K562 (cell line): ENCODE data around the gene EHMT2. TPM values are rescaled to one million over a fixed set of nuclear protein-coding genes. Genes with fewer than 3 reads are reported as not detected.
A peak's percentile ranks its signal among the peaks of the same experiment; 100 is the strongest.

Source experiments
- C11orf30 ChIP-seq: fragments of 450-650 bp; IDR thresholded peaks from 2 replicates; pipeline ENCODE4 v1.6.1; 2016; ENCODE audit warnings: low read depth, mild to moderate bottlenecking
- CBFA2T2 ChIP-seq: fragments of 450-650 bp; conservative IDR thresholded peaks from 2 replicates; pipeline ENCODE4 v1.6.1; 2017; ENCODE audit warnings: mild to moderate bottlenecking
- ESRRB ChIP-seq: fragments of 250-450 bp; sonication (Bioruptor Pico); IDR thresholded peaks from 2 replicates; pipeline ENCODE4 v1.5.0; 2020; ENCODE audit warnings: mild to moderate bottlenecking, moderate library complexity, borderline replicate concordance
- FUS ChIP-seq: fragments of 200-400 bp; formaldehyde crosslinking; optimal IDR thresholded peaks from 2 replicates; pipeline ENCODE3; 2017; ENCODE audit warnings: low read depth, low read length
- GATAD2A ChIP-seq: fragments of 450-650 bp; IDR thresholded peaks from 2 replicates; pipeline ENCODE4 v1.6.1; 2017
- HEY1 ChIP-seq: fragments of 250-450 bp; sonication (Bioruptor Pico); IDR thresholded peaks from 2 replicates; pipeline ENCODE4 v1.5.0; 2020; ENCODE audit warnings: mild to moderate bottlenecking, moderate library complexity, borderline replicate concordance
- KAT2B ChIP-seq: IDR thresholded peaks from one replicate; pipeline ENCODE4 v1.6.1; 2012; ENCODE audit warnings: low read depth, mild to moderate bottlenecking, control low read depth, inconsistent platforms, low read length, moderate library complexity
- MYBL2 ChIP-seq, 2 experiments: fragments of 450-650 bp in 1 of 2; sonication (generic) in 1 of 2; formaldehyde crosslinking in 1 of 2; IDR thresholded peaks; 2 replicates each; pipeline versions ENCODE4 v1.6.1 to v1.8.1; 2017 to 2022; ENCODE audit warnings: borderline replicate concordance in 1 of 2, inconsistent platforms in 1 of 2, low read depth in 1 of 2, mild to moderate bottlenecking in 1 of 2, missing genetic modification reagents in 1 of 2, moderate library complexity in 1 of 2
- PCBP1 ChIP-seq: fragments of 200-400 bp; formaldehyde crosslinking; IDR thresholded peaks from 2 replicates; pipeline ENCODE4 v1.6.1; 2018; ENCODE audit warnings: mild to moderate bottlenecking, low read depth, low read length; ENCODE audit not compliant: poor library complexity, severe bottlenecking
- PHTF2 ChIP-seq: fragments of 250-450 bp; sonication (Bioruptor Pico); IDR thresholded peaks from 2 replicates; pipeline ENCODE4 v1.5.0; 2021; ENCODE audit warnings: mild to moderate bottlenecking
- SMAD1 ChIP-seq: fragments of 150-350 bp; IDR thresholded peaks from 2 replicates; pipeline ENCODE4 v1.6.1; 2014; ENCODE audit warnings: low read length, low read depth; ENCODE audit not compliant: partially characterized antibody
- SMAD4 ChIP-seq: fragments of 250-450 bp; sonication (Bioruptor Pico); conservative IDR thresholded peaks from 2 replicates; pipeline ENCODE4 v1.8.0; 2021; ENCODE audit warnings: inconsistent platforms, mild to moderate bottlenecking, moderate library complexity
- TAL1 ChIP-seq: fragments of 450-650 bp; IDR thresholded peaks from 2 replicates; pipeline ENCODE4 v1.6.1; 2016; ENCODE audit warnings: mild to moderate bottlenecking
- TCF7L2 ChIP-seq: fragments of 150-350 bp; IDR thresholded peaks from 2 replicates; pipeline ENCODE4 v1.6.1; 2016; ENCODE audit warnings: low read depth, mild to moderate bottlenecking, low read length, moderate library complexity
- TEAD1 ChIP-seq, 2 experiments: fragments of 450-650 bp in 1 of 2; sonication (generic) in 1 of 2; formaldehyde crosslinking; IDR thresholded peaks; 2 replicates each; pipeline versions ENCODE4 v1.4.0 to v1.8.0; 2020 to 2022; ENCODE audit warnings: mild to moderate bottlenecking in 2 of 2, missing genetic modification reagents in 1 of 2
- XRCC3 ChIP-seq: fragments of 450-650 bp; IDR thresholded peaks from 2 replicates; pipeline ENCODE4 v1.6.1; 2017; ENCODE audit warnings: mild to moderate bottlenecking, moderate library complexity
- ZC3H11A ChIP-seq: IDR thresholded peaks from 2 replicates; pipeline ENCODE4 v1.6.1; 2012; ENCODE audit warnings: low read depth, low read length, improper control_type of control experiment
- ZNF174 ChIP-seq: fragments of 250-450 bp; sonication (Bioruptor Pico); IDR thresholded peaks from 2 replicates; pipeline ENCODE4 v1.4.0; 2020; ENCODE audit warnings: mild to moderate bottlenecking
- ZNF184 ChIP-seq: sonication (generic); formaldehyde crosslinking; IDR thresholded peaks from 2 replicates; pipeline ENCODE4 v1.5.0; 2020; ENCODE audit warnings: missing genetic modification reagents
- ZNF274 ChIP-seq: IDR thresholded peaks from 2 replicates; pipeline ENCODE4 v1.6.1; 2011; ENCODE audit warnings: low read depth, mild to moderate bottlenecking, low read length, moderate library complexity, borderline replicate concordance
- ZNF282 ChIP-seq: sonication (generic); formaldehyde crosslinking; IDR thresholded peaks from 2 replicates; pipeline ENCODE4 v1.8.1; 2023; ENCODE audit warnings: missing genetic modification reagents
- ZNF764 ChIP-seq: fragments of 250-450 bp; sonication (Bioruptor Pico); IDR thresholded peaks from 2 replicates; pipeline ENCODE4 v1.4.0; 2020; ENCODE audit warnings: low read depth, mild to moderate bottlenecking, moderate library complexity
- ZNF830 ChIP-seq: fragments of 250-450 bp; sonication (Bioruptor Pico); IDR thresholded peaks from 2 replicates; pipeline ENCODE4 v1.5.0; 2021; ENCODE audit warnings: mild to moderate bottlenecking
- polyA plus RNA-seq, 8 experiments: library from polyadenylated mRNA; depleted of rRNA in 4 of 8; stranded (reverse) in 5 of 8; unstranded in 3 of 8; fragments of >200 nt; fragmentation: Nextera tagmentation in 2 of 8; fragmentation: Illumina TruSeq in 1 of 8; extraction: Ambion mirVana in 2 of 8; extraction: Trizol in 1 of 8; gene quantifications; 2 replicates each; pipeline versions ENCODE4 v1.2.1 to v1.2.3, GENCODE V29; 2011 to 2014; ENCODE audit warnings: inconsistent platforms in 1 of 8, missing spikeins in 1 of 8
- total RNA-seq, 7 experiments: library from RNA; depleted of rRNA in 6 of 7; stranded (reverse); fragments of >200 nt in 6 of 7; fragmentation: Illumina TruSeq in 2 of 7; extraction: Trizol in 2 of 7; gene quantifications; 2 replicates each; pipeline versions ENCODE4 v1.2.1 to v1.2.3, GENCODE V29; 2011 to 2021; ENCODE audit warnings: low replicate concordance in 1 of 7
- TF ChIP-seq, protein P1 (sequence below): fragments of 450-650 bp; IDR thresholded peaks from 2 replicates; pipeline ENCODE4 v1.6.1; 2016; ENCODE audit warnings: mild to moderate bottlenecking
- TF ChIP-seq, protein P2 (sequence below): fragments of 250-450 bp; sonication (Bioruptor Pico); IDR thresholded peaks from 2 replicates; pipeline ENCODE4 v1.8.0; 2022; ENCODE audit warnings: inconsistent platforms, mild to moderate bottlenecking, moderate library complexity, borderline replicate concordance

EHMT2 gene
- total and polyA plus RNA-seq, 9 of the 15 experiments (the other 6 are each of a cell fraction or from before 2014, with no cell fraction given) = 2.1 to 63.8 (median 38.5) TPM

DNA sequence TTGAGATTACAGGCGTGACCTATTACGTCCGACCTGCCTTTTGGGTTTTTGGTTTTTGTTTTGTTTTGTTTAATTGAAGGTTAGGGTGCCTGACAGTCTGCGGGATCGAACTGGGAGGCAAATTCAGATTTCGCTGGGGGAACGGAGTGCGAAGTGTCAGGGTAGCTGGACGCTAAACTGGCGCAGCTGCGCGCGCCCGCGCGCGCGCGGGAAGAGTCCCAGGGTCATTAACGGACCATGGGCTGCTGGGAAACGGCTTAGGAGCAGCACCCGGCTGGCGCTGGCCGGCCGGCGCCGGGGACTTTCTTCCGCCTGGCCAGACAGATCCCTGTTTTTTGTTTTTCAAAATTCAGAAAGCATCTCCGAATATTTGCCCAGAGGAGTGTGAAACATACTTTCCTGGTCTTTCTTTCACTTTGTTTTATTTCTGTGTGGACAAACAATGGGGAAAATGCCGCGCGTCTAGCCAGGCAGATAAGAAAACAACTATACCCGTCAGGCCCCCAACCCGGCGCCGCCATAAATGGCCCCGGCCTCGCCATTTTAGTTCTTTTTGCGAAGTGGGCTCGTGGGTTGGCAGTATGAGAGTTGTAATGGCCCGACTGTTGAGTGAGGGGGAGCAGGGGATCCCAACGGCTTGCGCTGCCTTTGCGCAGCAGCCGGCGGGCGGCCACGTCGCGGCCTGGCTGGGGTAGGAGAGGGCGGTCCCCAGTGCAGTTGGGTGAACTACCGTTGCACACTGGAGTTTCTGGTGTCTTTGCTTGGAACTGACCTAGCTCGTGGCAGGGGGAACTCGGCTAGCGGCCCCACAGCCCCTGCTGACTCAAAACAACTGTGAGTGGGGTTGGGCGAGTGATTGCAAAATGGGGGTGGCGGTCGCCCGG lies 62.9 kb downstream of the EHMT2 start (continued):
- TF ChIP-seq, protein P1, sequence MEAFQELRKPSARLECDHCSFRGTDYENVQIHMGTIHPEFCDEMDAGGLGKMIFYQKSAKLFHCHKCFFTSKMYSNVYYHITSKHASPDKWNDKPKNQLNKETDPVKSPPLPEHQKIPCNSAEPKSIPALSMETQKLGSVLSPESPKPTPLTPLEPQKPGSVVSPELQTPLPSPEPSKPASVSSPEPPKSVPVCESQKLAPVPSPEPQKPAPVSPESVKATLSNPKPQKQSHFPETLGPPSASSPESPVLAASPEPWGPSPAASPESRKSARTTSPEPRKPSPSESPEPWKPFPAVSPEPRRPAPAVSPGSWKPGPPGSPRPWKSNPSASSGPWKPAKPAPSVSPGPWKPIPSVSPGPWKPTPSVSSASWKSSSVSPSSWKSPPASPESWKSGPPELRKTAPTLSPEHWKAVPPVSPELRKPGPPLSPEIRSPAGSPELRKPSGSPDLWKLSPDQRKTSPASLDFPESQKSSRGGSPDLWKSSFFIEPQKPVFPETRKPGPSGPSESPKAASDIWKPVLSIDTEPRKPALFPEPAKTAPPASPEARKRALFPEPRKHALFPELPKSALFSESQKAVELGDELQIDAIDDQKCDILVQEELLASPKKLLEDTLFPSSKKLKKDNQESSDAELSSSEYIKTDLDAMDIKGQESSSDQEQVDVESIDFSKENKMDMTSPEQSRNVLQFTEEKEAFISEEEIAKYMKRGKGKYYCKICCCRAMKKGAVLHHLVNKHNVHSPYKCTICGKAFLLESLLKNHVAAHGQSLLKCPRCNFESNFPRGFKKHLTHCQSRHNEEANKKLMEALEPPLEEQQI = no peak
- TF ChIP-seq, protein P2, sequence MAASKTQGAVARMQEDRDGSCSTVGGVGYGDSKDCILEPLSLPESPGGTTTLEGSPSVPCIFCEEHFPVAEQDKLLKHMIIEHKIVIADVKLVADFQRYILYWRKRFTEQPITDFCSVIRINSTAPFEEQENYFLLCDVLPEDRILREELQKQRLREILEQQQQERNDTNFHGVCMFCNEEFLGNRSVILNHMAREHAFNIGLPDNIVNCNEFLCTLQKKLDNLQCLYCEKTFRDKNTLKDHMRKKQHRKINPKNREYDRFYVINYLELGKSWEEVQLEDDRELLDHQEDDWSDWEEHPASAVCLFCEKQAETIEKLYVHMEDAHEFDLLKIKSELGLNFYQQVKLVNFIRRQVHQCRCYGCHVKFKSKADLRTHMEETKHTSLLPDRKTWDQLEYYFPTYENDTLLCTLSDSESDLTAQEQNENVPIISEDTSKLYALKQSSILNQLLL (CRISPR knock-in tag) = no peak
- TF ChIP-seq ZNF282 (no peak; the same call in 1 of the 2 replicates), C11orf30 (no peak), CBFA2T2 (no peak), SMAD1 (peak; percentile 96), ZNF274 (no peak), TCF7L2 (no peak; the same call in 1 of the 2 replicates), GATAD2A (no peak), KAT2B (peak; percentile 93), ZNF174 (peak; percentile 85; the same call in 1 of the 2 replicates), ESRRB (CRISPR knock-in tag) (peak; percentile 84; the same call in 1 of the 2 replicates), PCBP1 (peak; percentile 93), SMAD4 (peak; percentile 97), FUS (no peak), ZNF184 (CRISPR knock-in tag) (no peak), PHTF2 (CRISPR knock-in tag) (peak; percentile 50; the same call in 1 of the 2 replicates), HEY1 (CRISPR knock-in tag) (peak; percentile 79; the same call in 1 of the 2 replicates), XRCC3 (no peak), ZNF830 (CRISPR knock-in tag) (peak; percentile 96), TEAD1 (CRISPR knock-in tag; IDR thresholded peaks at IDR 0.05) (peak; percentile 65 to 71; a peak in 3 of 4 replicates), ZNF764 (CRISPR knock-in tag) (peak; percentile 79), TAL1 (no peak; the same call in 1 of the 2 replicates), ZC3H11A (peak; percentile 79), MYBL2 (IDR thresholded peaks at IDR 0.05; ENCODE audit: low read depth) (no peak), MYBL2 (CRISPR knock-in tag; IDR thresholded peaks at IDR 0.05; ENCODE audit: borderline replicate concordance) (no peak)
